Muscle layer of duodenum (tissue), 2 donors: Measurements from ENCODE around the gene SBF2.

Experiments used
- H3K27ac ChIP-seq: one replicate; pipeline ENCODE4 v1.7.0; 2013; ENCODE audit warnings: mild to moderate bottlenecking, low read length
- H3K27me3 ChIP-seq: one replicate; pipeline ENCODE4 v1.7.0; 2013; ENCODE audit warnings: low read depth, mild to moderate bottlenecking, control low read depth, low read length
- H3K36me3 ChIP-seq, 2 donors: one replicate each; pipeline ENCODE4 v1.7.0; 2013; ENCODE audit warnings: low read length in 2 of 2, control low read depth in 1 of 2, mild to moderate bottlenecking in 1 of 2; ENCODE audit not compliant: insufficient read depth in 2 of 2, control insufficient read depth in 1 of 2
- H3K4me1 ChIP-seq, 2 donors: one replicate each; pipeline ENCODE4 v1.7.0; 2013; ENCODE audit warnings: low read length in 2 of 2, mild to moderate bottlenecking in 2 of 2, control low read depth in 1 of 2, moderate library complexity in 1 of 2; ENCODE audit not compliant: insufficient read depth in 2 of 2, control insufficient read depth in 1 of 2
- H3K4me3 ChIP-seq, 2 donors: one replicate each; pipeline ENCODE4 v1.7.0; 2013; ENCODE audit warnings: low read length in 2 of 2, low read depth in 1 of 2, mild to moderate bottlenecking in 1 of 2
- H3K9me3 ChIP-seq, 2 donors: one replicate each; pipeline ENCODE4 v1.7.0; 2013; ENCODE audit warnings: low read length in 2 of 2, control low read depth in 1 of 2, mild to moderate bottlenecking in 1 of 2; ENCODE audit not compliant: control insufficient read depth in 1 of 2
- donor health status: healthy.

SBF2 gene

DNA sequence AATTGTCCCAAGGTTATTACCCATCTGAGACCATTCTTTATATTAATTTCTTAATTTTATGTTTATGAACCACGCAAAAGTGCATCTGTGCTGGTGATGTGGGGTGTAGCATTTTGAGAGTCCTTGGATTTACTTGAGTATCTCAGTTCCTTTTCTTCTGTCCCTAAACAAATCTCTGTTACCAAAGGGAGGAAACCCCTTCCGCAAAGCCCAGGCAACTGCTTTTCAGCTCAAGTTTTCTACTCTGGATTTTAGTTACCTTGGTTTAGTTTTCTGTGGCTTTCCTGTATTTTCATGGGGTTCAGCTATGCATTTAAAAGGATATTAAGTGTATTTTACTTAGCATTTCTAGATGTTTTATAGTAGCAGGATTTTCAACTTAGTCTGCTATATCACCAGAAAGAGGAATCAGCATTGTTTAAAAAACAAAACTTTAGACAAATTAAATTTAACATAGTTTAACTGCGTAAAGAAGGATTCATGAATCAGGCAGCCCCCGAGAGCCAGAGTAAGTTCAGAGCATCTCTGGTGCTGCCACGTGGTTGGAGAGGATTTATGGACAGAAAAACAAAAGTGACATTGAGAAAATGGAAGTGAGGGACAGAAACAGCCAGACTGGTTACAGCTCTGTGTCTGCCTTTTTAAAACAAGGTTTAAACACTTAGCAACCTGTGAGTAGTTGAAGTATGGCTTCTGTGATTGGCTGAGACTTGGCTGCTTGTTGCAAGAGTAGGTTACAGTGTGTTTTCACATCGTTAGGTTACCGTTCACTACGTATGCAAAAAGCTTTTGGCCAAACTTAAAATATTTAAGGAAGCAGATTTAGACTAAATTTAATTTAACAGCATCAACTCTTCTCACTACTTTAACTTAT, 20.4 kb upstream of the SBF2 start:
- no peaks in the 10 kb centered on the region for H3K36me3 ChIP-seq
- H3K27me3 ChIP-seq = no peaks in the 10 kb centered on the region
- peaks cover 0 to 14% of the 10 kb centered on the region in 2 donors for H3K4me1 ChIP-seq
- H3K27ac ChIP-seq = no peak overlapping the region
- no peak overlapping the region for H3K4me3 ChIP-seq
- no peaks in the 10 kb centered on the region for H3K9me3 ChIP-seq

GRCh38 chr11:10311802-10312201, 17.8 kb upstream of the SBF2 start:
- H3K4me3 ChIP-seq = no peak overlapping the region
- H3K36me3 ChIP-seq = no peaks in the 10 kb centered on the region
- H3K27ac ChIP-seq = no peak overlapping the region
- peaks cover 5 to 17% of the 10 kb centered on the region in 2 donors for H3K4me1 ChIP-seq
- H3K9me3 ChIP-seq = no peaks in the 10 kb centered on the region
- H3K27me3 ChIP-seq = no peaks in the 10 kb centered on the region

GRCh38 chr11:10310301-10310841, 16.4 kb upstream of the SBF2 start:
- no peaks in the 10 kb centered on the region for H3K9me3 ChIP-seq
- peaks cover 5 to 21% of the 10 kb centered on the region in 2 donors for H3K4me1 ChIP-seq
- no peaks in the 10 kb centered on the region for H3K27me3 ChIP-seq
- H3K27ac ChIP-seq = no peak overlapping the region
- no peak overlapping the region for H3K4me3 ChIP-seq
- H3K36me3 ChIP-seq = no peaks in the 10 kb centered on the region

GRCh38 chr11:10309163-10310093, 15.4 kb upstream of the SBF2 start:
- no peaks in the 10 kb centered on the region for H3K27me3 ChIP-seq
- H3K9me3 ChIP-seq = no peaks in the 10 kb centered on the region
- H3K36me3 ChIP-seq = no peaks in the 10 kb centered on the region
- H3K4me1 ChIP-seq = peaks cover 5 to 21% of the 10 kb centered on the region in 2 donors
- peak overlapping the region; percentile 5 for H3K27ac ChIP-seq
- H3K4me3 ChIP-seq = no peak overlapping the region

DNA sequence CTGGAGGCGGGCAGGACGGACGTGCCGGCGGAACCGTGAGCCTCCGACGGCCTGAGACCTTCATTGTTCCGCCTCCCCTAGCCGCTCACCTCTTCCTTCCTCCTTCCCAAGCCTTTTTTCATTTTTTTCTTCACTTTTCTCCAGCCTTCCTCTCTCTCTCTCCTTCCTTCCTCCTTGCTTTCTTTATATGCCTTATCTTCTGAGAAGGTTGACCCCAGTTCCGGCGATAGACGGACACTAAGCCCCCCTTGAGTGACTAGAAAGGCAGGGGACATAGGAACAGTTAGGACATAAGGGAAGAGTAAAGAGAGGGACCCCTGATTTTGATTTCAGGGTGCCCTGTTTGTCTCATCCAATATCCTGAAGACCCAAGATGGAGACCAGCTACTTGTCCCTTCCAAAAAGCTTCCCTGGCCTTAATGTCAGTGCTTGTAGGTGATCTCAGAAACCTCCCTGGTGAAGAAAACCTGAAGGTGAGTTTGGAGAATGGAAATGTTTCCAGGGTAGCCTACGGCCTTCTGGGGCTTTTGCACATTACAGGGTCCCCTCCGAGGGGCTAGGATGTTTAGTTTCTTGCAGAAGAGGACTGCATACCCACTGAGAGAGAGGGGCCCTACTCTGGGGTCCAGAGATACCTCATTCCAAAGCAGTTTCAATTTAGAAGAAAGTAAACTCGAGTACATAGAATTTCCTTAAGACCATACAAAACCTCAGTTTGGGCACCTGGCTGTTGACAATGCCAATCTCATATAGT, 14.4 kb upstream of the SBF2 start:
- Histone ChIP-seq H3K9me3 (no peaks in the 10 kb centered on the region), H3K4me1 (peaks cover 13 to 21% of the 10 kb centered on the region in 2 donors), H3K36me3 (no peaks in the 10 kb centered on the region), H3K27me3 (no peaks in the 10 kb centered on the region), H3K4me3 (peak overlapping the region; percentile 85 to 89), H3K27ac (peak overlapping the region; percentile 68)

DNA sequence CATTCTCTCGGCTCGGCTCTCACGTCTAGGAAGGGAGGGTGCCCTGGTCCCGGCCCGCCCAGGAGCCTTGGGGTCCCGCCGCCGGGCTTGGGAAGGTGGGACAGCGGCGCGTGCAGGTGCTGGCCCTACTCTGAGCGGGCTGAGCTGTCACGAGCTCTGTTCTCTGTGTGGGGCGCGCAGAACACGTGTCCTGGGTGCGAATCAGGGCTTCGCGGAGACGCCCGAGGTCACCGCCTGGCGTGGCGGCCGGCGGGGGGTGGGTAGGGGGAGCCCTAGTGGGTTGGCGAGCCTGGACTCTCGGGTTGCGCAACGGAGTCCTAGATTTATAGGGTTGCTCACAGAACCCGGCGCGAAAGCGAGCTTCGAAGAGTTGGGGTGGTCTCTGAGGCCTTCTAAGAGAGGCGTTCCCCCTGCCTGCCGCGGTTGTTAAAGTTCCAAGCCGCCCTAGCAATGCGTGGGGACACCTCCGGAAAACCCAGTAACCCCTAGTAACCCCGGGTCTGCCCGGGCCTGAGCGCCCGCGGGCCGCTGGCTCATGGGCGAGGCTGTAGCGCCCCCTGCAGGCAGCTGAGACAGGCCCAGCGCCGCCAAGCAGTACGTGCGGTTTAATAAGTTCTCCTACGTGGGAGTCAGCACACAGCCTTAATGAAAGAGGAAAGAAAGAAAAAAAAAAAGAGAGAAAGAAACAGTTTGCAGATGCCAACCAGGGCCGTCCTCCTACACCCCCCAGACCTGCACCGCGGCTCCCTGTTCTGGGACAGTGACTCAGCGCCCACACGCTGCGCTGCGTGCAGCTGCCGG, 13.6 kb upstream of the SBF2 start:
- peak overlapping the region; percentile 85 to 89 for H3K4me3 ChIP-seq
- H3K36me3 ChIP-seq = no peaks in the 10 kb centered on the region
- H3K9me3 ChIP-seq = no peaks in the 10 kb centered on the region
- peaks cover 13 to 21% of the 10 kb centered on the region in 2 donors for H3K4me1 ChIP-seq
- peak overlapping the region; percentile 94 for H3K27ac ChIP-seq
- H3K27me3 ChIP-seq = no peaks in the 10 kb centered on the region

DNA sequence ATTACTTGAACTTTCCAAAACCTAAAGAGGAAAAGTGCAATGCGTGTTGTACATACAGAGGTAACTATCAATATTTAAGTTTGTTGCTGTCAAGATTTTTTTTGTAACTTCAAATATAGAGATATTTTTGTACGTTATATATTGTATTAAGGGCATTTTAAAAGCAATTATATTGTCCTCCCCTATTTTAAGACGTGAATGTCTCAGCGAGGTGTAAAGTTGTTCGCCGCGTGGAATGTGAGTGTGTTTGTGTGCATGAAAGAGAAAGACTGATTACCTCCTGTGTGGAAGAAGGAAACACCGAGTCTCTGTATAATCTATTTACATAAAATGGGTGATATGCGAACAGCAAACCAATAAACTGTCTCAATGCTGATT, 13.0 kb upstream of the SBF2 start:
- Histone ChIP-seq H3K4me1 (peaks cover 13 to 24% of the 10 kb centered on the region in 2 donors), H3K27ac (peak overlapping the region; percentile 94), H3K9me3 (no peaks in the 10 kb centered on the region), H3K27me3 (no peaks in the 10 kb centered on the region), H3K36me3 (no peaks in the 10 kb centered on the region), H3K4me3 (peak overlapping the region; percentile 85 to 89)

GRCh38 chr11:10305964-10306918, 12.2 kb upstream of the SBF2 start:
- H3K36me3 ChIP-seq = no peaks in the 10 kb centered on the region
- peaks cover 13 to 25% of the 10 kb centered on the region in 2 donors for H3K4me1 ChIP-seq
- H3K27ac ChIP-seq = peak overlapping the region; percentile 94
- peak overlapping the region; percentile 85 to 89 for H3K4me3 ChIP-seq
- H3K9me3 ChIP-seq = no peaks in the 10 kb centered on the region
- H3K27me3 ChIP-seq = no peaks in the 10 kb centered on the region

GRCh38 chr11:10305262-10305963, 11.4 kb upstream of the SBF2 start:
- peaks cover 13 to 25% of the 10 kb centered on the region in 2 donors for H3K4me1 ChIP-seq

More at GRCh38 chr11:10305262-10305963, 11.4 kb upstream of the SBF2 start:
- Histone ChIP-seq H3K36me3 (no peaks in the 10 kb centered on the region), H3K4me3 (peak overlapping the region; percentile 85 to 89), H3K9me3 (no peaks in the 10 kb centered on the region), H3K27me3 (no peaks in the 10 kb centered on the region), H3K27ac (peak overlapping the region; percentile 94)
